Measurements from ENCODE around the gene PLA2G4E.

DNA sequence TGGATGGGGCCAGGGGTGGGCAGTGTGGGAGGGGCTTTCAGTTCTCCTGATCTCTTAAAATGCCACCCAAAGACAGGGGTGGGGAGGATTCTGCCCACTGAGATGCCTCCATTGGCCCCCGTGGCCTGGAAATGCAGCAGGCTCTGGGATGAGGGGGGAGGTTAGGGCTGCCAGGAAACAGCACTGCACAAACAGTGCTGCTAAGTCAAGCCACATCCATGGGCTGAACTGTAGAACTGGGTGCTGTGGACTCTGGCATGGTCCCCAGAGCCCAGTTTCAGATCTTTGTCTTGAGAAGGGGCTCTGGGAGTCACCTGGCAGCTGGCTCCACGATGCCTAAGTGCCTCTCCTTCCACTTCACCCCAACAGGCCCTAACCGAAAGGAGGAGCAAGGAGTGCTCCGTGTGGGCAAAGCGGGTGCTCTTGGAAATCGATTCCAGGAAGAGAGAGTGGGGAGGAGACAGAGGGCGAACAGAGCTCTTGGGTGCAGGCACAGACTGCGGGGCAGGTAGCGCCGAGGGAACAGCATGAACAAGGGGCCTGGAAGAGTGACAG is 7.8 kb downstream of the PLA2G4E start:
- TF ChIP-seq RARB (CRISPR knock-in tag; IDR thresholded peaks at IDR 0.05): no peak
- TF ChIP-seq ZNF565 (CRISPR knock-in tag; conservative IDR thresholded peaks at IDR 0.05; ENCODE audit: low read depth): no peak
- no peak for TF ChIP-seq ZFP30 (CRISPR knock-in tag; IDR thresholded peaks at IDR 0.05)
- TF ChIP-seq, protein P1, sequence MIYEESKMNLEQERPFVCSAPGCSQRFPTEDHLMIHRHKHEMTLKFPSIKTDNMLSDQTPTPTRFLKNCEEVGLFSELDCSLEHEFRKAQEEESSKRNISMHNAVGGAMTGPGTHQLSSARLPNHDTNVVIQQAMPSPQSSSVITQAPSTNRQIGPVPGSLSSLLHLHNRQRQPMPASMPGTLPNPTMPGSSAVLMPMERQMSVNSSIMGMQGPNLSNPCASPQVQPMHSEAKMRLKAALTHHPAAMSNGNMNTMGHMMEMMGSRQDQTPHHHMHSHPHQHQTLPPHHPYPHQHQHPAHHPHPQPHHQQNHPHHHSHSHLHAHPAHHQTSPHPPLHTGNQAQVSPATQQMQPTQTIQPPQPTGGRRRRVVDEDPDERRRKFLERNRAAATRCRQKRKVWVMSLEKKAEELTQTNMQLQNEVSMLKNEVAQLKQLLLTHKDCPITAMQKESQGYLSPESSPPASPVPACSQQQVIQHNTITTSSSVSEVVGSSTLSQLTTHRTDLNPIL (CRISPR knock-in tag; IDR thresholded peaks at IDR 0.05; ENCODE audit: low read depth): no peak
- no peak for TF ChIP-seq PPARA (CRISPR knock-in tag; IDR thresholded peaks at IDR 0.05; ENCODE audit: borderline replicate concordance)
- TF ChIP-seq ESRRG (CRISPR knock-in tag; IDR thresholded peaks at IDR 0.05): no peak
- TF ChIP-seq CSDC2 (CRISPR knock-in tag; IDR thresholded peaks at IDR 0.05): no peak
- TF ChIP-seq, protein P2, sequence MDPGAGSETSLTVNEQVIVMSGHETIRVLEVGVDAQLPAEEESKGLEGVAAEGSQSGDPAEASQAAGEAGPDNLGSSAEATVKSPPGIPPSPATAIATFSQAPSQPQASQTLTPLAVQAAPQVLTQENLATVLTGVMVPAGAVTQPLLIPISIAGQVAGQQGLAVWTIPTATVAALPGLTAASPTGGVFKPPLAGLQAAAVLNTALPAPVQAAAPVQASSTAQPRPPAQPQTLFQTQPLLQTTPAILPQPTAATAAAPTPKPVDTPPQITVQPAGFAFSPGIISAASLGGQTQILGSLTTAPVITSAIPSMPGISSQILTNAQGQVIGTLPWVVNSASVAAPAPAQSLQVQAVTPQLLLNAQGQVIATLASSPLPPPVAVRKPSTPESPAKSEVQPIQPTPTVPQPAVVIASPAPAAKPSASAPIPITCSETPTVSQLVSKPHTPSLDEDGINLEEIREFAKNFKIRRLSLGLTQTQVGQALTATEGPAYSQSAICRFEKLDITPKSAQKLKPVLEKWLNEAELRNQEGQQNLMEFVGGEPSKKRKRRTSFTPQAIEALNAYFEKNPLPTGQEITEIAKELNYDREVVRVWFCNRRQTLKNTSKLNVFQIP (CRISPR knock-in tag; IDR thresholded peaks at IDR 0.05; ENCODE audit: borderline replicate concordance, low read depth): no peak
- TF ChIP-seq, protein P3, sequence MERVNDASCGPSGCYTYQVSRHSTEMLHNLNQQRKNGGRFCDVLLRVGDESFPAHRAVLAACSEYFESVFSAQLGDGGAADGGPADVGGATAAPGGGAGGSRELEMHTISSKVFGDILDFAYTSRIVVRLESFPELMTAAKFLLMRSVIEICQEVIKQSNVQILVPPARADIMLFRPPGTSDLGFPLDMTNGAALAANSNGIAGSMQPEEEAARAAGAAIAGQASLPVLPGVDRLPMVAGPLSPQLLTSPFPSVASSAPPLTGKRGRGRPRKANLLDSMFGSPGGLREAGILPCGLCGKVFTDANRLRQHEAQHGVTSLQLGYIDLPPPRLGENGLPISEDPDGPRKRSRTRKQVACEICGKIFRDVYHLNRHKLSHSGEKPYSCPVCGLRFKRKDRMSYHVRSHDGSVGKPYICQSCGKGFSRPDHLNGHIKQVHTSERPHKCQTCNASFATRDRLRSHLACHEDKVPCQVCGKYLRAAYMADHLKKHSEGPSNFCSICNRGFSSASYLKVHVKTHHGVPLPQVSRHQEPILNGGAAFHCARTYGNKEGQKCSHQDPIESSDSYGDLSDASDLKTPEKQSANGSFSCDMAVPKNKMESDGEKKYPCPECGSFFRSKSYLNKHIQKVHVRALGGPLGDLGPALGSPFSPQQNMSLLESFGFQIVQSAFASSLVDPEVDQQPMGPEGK (CRISPR knock-in tag; IDR thresholded peaks at IDR 0.05; ENCODE audit: borderline replicate concordance): no peak
- TF ChIP-seq ARNTL (CRISPR knock-in tag; IDR thresholded peaks at IDR 0.05; ENCODE audit: borderline replicate concordance, low read depth): no peak
- TF ChIP-seq TCF4 (CRISPR knock-in tag; IDR thresholded peaks at IDR 0.05; ENCODE audit: borderline replicate concordance): no peak
